Prostate gland (tissue), 2 donors: ENCODE data around the gene FXYD2.

Source experiments
- POLR2A ChIP-seq: fragments of 450-650 bp; IDR thresholded peaks from one replicate; pipeline ENCODE4 v1.6.1; 2016; ENCODE audit warnings: antibody characterized with exemption, mild to moderate bottlenecking
- TF ChIP-seq, protein P1 (sequence below), 4 experiments: fragments of 200-600 bp in 2 of 4; fragments of 450-650 bp in 2 of 4; sonication (generic) in 2 of 4; IDR thresholded peaks; 1 replicate in 3 of 4; 2 replicates in 1 of 4; pipeline ENCODE4 v1.5.1; 2016 to 2019; ENCODE audit warnings: antibody characterized with exemption in 4 of 4, mild to moderate bottlenecking in 2 of 4, moderate library complexity in 2 of 4

DNA sequence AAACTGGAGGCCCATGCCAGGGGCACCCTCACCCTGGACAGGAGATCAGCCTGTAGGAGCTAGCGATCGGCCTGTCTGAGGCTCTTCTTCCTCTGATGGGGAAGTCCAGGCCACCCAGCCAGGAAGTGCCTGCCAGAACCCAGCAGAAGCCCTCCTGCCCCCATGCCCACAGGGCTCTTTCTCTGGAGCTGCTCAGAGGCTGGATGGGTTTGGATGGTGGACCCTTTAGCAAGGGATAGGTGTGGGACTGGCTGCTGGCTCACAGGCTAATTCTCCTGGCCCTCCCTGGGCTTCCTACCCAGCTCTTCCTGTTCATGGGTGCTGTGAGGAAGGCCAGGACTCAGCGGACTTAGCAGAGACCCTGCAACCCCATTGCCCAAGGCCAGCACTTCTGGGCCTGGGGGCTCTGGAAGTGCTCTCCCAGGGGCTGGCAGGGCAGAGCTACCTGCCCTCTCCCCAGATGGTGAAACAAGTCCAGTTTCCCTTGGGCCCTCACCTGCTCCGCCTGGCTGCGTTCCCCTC, 7.6 kb downstream of the FXYD2 start:
- TF ChIP-seq, protein P1, sequence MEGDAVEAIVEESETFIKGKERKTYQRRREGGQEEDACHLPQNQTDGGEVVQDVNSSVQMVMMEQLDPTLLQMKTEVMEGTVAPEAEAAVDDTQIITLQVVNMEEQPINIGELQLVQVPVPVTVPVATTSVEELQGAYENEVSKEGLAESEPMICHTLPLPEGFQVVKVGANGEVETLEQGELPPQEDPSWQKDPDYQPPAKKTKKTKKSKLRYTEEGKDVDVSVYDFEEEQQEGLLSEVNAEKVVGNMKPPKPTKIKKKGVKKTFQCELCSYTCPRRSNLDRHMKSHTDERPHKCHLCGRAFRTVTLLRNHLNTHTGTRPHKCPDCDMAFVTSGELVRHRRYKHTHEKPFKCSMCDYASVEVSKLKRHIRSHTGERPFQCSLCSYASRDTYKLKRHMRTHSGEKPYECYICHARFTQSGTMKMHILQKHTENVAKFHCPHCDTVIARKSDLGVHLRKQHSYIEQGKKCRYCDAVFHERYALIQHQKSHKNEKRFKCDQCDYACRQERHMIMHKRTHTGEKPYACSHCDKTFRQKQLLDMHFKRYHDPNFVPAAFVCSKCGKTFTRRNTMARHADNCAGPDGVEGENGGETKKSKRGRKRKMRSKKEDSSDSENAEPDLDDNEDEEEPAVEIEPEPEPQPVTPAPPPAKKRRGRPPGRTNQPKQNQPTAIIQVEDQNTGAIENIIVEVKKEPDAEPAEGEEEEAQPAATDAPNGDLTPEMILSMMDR (IDR thresholded peaks at IDR 0.05): no peak
- no peak for TF ChIP-seq POLR2A
